Mesendoderm (in vitro differentiated cells): Measurements from ENCODE around the gene TYROBP. TPM values are rescaled to one million over a fixed set of nuclear protein-coding genes. Genes with fewer than 3 reads are reported as not detected.
"Not testable (repeated sequence)": the region's sequence is repeated elsewhere in the genome, so short reads cannot be mapped to it uniquely, and the experiment has no call there.

Source experiments
- DNase-seq: peaks from one replicate; pipeline ENCODE4 v3.0.0; 2013
- H2AK5ac ChIP-seq: 2 replicates; pipeline ENCODE4 v1.6.1; 2013; ENCODE audit warnings: low read length, inconsistent platforms
- H2BK120ac ChIP-seq: 2 replicates; pipeline ENCODE4 v1.6.1; 2013; ENCODE audit warnings: low read depth, mild to moderate bottlenecking, low read length, moderate library complexity, mixed read lengths
- H2BK15ac ChIP-seq: replicated peaks from 2 replicates; pipeline ENCODE4 v1.6.1; 2013; ENCODE audit warnings: low read depth, mild to moderate bottlenecking, moderate library complexity
- H2BK5ac ChIP-seq: 2 replicates; pipeline ENCODE4 v1.6.1; 2013; ENCODE audit warnings: low read length, inconsistent platforms
- H3K18ac ChIP-seq: 2 replicates; pipeline ENCODE4 v1.6.1; 2013; ENCODE audit warnings: mild to moderate bottlenecking, low read length, mixed read lengths
- H3K23ac ChIP-seq: one replicate; pipeline ENCODE4 v1.6.1; 2013; ENCODE audit warnings: low read length
- H3K27ac ChIP-seq: 2 replicates; pipeline ENCODE4 v1.5.1; 2013; ENCODE audit warnings: low read depth, mild to moderate bottlenecking, inconsistent platforms, low read length, moderate library complexity
- H3K27me3 ChIP-seq: 2 replicates; pipeline ENCODE4 v1.6.1; 2013; ENCODE audit warnings: low read length, control low read depth, mild to moderate bottlenecking, inconsistent platforms; ENCODE audit not compliant: insufficient read depth, poor library complexity
- H3K36me3 ChIP-seq: 2 replicates; pipeline ENCODE4 v1.6.1; 2013; ENCODE audit warnings: low read length, inconsistent platforms; ENCODE audit not compliant: control insufficient read depth, insufficient read depth
- H3K4ac ChIP-seq: one replicate; pipeline ENCODE4 v1.6.1; 2013; ENCODE audit warnings: low read depth, mild to moderate bottlenecking, low read length, moderate library complexity
- H3K4me1 ChIP-seq: 2 replicates; pipeline ENCODE4 v1.6.1; 2013; ENCODE audit warnings: low read depth, low read length, inconsistent platforms; ENCODE audit not compliant: control insufficient read depth
- H3K4me2 ChIP-seq: 2 replicates; pipeline ENCODE4 v1.6.1; 2013; ENCODE audit warnings: low read length
- H3K4me3 ChIP-seq: 2 replicates; pipeline ENCODE4 v1.5.1; 2013; ENCODE audit warnings: mild to moderate bottlenecking, low read length
- H3K56ac ChIP-seq: one replicate; pipeline ENCODE4 v1.6.1; 2013; ENCODE audit warnings: low read length
- H3K79me1 ChIP-seq: 2 replicates; pipeline ENCODE4 v1.6.1; 2013; ENCODE audit warnings: low read length, inconsistent platforms
- H3K79me2 ChIP-seq: 2 replicates; pipeline ENCODE4 v1.6.1; 2013; ENCODE audit warnings: mild to moderate bottlenecking, low read length; ENCODE audit not compliant: control insufficient read depth, insufficient read depth
- H3K9ac ChIP-seq: 2 replicates; pipeline ENCODE4 v1.6.1; 2013; ENCODE audit warnings: low read length, inconsistent platforms
- H4K5ac ChIP-seq: one replicate; pipeline ENCODE4 v1.6.1; 2013; ENCODE audit warnings: low read length
- H4K8ac ChIP-seq: one replicate; pipeline ENCODE4 v1.6.1; 2013; ENCODE audit warnings: low read depth, mild to moderate bottlenecking, control low read depth, low read length, moderate library complexity
- WGBS: extraction: QIAGEN DNeasy Blood & Tissue Kit; methylation state at CpG from one replicate; pipeline ENCODE4 v1.1.7; 2013; ENCODE audit warnings: low lambda C conversion rate, missing lambda C conversion rate; ENCODE audit not compliant: insufficient coverage; ENCODE audit errors: extremely low coverage; 5-methylcytosine and 5-hydroxymethylcytosine counted together
- polyA plus RNA-seq, 2 experiments: library from polyadenylated mRNA; stranded (reverse); fragments of 200-250 nt; gene quantifications; one replicate each; pipeline ENCODE4 v1.2.3, GENCODE V29; 2013

Gene TYROBP
- 0.34 TPM for polyA plus RNA-seq (2013, experiment 1 of 2)
- 0.29 TPM for polyA plus RNA-seq (2013, experiment 2 of 2)

- no peak for DNase-seq
- H3K18ac ChIP-seq = no peak within 1 kb of the TSS
- peak within 1 kb of the TSS; percentile 23 for H2BK5ac ChIP-seq
- peaks cover 2% of the 10 kb centered on the region for H3K4me1 ChIP-seq
- H3K27ac ChIP-seq = no peak within 1 kb of the TSS
- H2BK15ac ChIP-seq = no peak within 1 kb of the TSS
- no peak within 1 kb of the TSS for H4K5ac ChIP-seq
- no peaks in the 10 kb centered on the region for H3K79me1 ChIP-seq
- no peaks in the 10 kb centered on the region for H3K36me3 ChIP-seq
- H3K4me2 ChIP-seq = no peak within 1 kb of the TSS
- H3K23ac ChIP-seq = no peak within 1 kb of the TSS
- no peak within 1 kb of the TSS for H3K9ac ChIP-seq
- no peak within 1 kb of the TSS for H2AK5ac ChIP-seq
- no peak within 1 kb of the TSS for H3K4me3 ChIP-seq
- H2BK120ac ChIP-seq = no peak within 1 kb of the TSS
- peak within 1 kb of the TSS; percentile 39 for H3K56ac ChIP-seq
- WGBS = no CpG with 5 or more reads among the region's 9 CpGs
- H3K4ac ChIP-seq = no peak within 1 kb of the TSS
- H3K79me2 ChIP-seq = no peaks in the 10 kb centered on the region
- no peaks in the 10 kb centered on the region for H3K27me3 ChIP-seq
- no peak within 1 kb of the TSS for H4K8ac ChIP-seq
Measured at GRCh38 chr19:35908010-35908441, at the start of gene TYROBP. TSS of gene TYROBP (minus strand) at chr19:35908295. CDS start at chr19:35908228, 67 bp downstream.

GRCh38 chr19:35957411-35957810 lies 49.3 kb upstream of the TYROBP start:
- H2BK5ac ChIP-seq, H3K4me3 ChIP-seq, H3K18ac ChIP-seq, H3K9ac ChIP-seq, H4K8ac ChIP-seq, H3K27ac ChIP-seq, H3K4me2 ChIP-seq, H3K79me2 ChIP-seq, H2BK120ac ChIP-seq, H3K4me1 ChIP-seq, H3K56ac ChIP-seq, H2AK5ac ChIP-seq, H3K36me3 ChIP-seq, H3K23ac ChIP-seq, H2BK15ac ChIP-seq, DNase-seq, H4K5ac ChIP-seq, H3K4ac ChIP-seq, H3K79me1 ChIP-seq: not testable (repeated sequence)
- WGBS = no CpG with 5 or more reads among the region's 8 CpGs
- H3K27me3 ChIP-seq = peaks cover 21% of the 10 kb centered on the region

- Histone ChIP-seq H3K18ac (no peak overlapping the region), H3K4me3 (no peak overlapping the region), H3K9ac (no peak overlapping the region), H3K27ac (no peak overlapping the region), H3K23ac (no peak overlapping the region), H3K79me2 (no peaks in the 10 kb centered on the region), H3K79me1 (no peaks in the 10 kb centered on the region), H2AK5ac (no peak overlapping the region), H2BK120ac (no peak overlapping the region), H3K56ac (no peak overlapping the region), H3K4me1 (no peaks in the 10 kb centered on the region), H3K27me3 (peaks cover 21% of the 10 kb centered on the region), H4K8ac (no peak overlapping the region), H3K36me3 (no peaks in the 10 kb centered on the region), H2BK5ac (no peak overlapping the region), H4K5ac (no peak overlapping the region), H3K4ac (no peak overlapping the region), H2BK15ac (no peak overlapping the region), H3K4me2 (no peak overlapping the region)
- no CpG with 5 or more reads among the region's 6 CpGs for WGBS
- DNase-seq = no peak
Measured at GRCh38 chr19:35955881-35956634, 48.0 kb upstream of the TYROBP start.

- DNase-seq = no peak
- no CpG with 5 or more reads among the region's 2 CpGs for WGBS
- no peak overlapping the region for H4K5ac ChIP-seq
Measured at GRCh38 chr19:35949131-35949530, 41.0 kb upstream of the TYROBP start.

DNA sequence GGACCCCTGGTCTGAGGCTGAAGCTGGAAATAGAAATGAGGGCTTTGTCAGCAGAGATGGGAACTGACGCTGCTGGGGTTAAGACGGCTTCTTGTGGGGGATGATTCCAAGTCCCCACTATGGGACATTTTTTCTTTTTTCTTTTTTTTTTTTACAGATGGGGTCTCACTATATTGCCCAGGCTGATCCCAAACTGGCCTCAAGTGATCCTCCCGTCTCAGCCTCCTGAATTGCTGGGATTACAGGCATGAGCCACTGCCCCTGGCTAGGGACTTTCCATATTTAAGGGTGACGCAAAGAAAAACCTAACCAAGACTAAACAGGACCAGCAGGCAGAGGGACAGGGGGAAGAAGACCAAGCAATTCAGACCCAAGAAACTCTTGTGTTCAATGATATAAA lies 38.1 kb upstream of the TYROBP start:
- no peak overlapping the region for H2BK5ac ChIP-seq
- DNase-seq = no peak
- no CpG with 5 or more reads among the region's 4 CpGs for whole genome bisulfite sequencing

More at GRCh38 chr19:35949131-35949530, 41.0 kb upstream of the TYROBP start:
- no peaks in the 10 kb centered on the region for H3K27me3 ChIP-seq
- no peak overlapping the region for H3K4ac ChIP-seq
- no peak overlapping the region for H4K8ac ChIP-seq
- H3K56ac ChIP-seq = no peak overlapping the region
- no peaks in the 10 kb centered on the region for H3K36me3 ChIP-seq
- no peak overlapping the region for H2BK15ac ChIP-seq
- no peak overlapping the region for H2BK5ac ChIP-seq
- no peaks in the 10 kb centered on the region for H3K79me1 ChIP-seq
- no peaks in the 10 kb centered on the region for H3K4me1 ChIP-seq
- H3K23ac ChIP-seq = no peak overlapping the region
- H3K79me2 ChIP-seq = no peaks in the 10 kb centered on the region
- H3K4me2 ChIP-seq = no peak overlapping the region
- no peak overlapping the region for H3K18ac ChIP-seq
- no peak overlapping the region for H3K4me3 ChIP-seq
- no peak overlapping the region for H2AK5ac ChIP-seq
- H3K27ac ChIP-seq = no peak overlapping the region
- H2BK120ac ChIP-seq = no peak overlapping the region
- H3K9ac ChIP-seq = no peak overlapping the region

More for the DNA sequence above, 38.1 kb upstream of the TYROBP start:
- H3K27me3 ChIP-seq = no peaks in the 10 kb centered on the region
- no peaks in the 10 kb centered on the region for H3K79me1 ChIP-seq
- H2BK120ac ChIP-seq = no peak overlapping the region
- no peak overlapping the region for H3K9ac ChIP-seq
- no peak overlapping the region for H3K56ac ChIP-seq
- H3K4me1 ChIP-seq = no peaks in the 10 kb centered on the region
- H3K18ac ChIP-seq = no peak overlapping the region
- H3K4me3 ChIP-seq = no peak overlapping the region
- H3K23ac ChIP-seq = no peak overlapping the region
- H4K8ac ChIP-seq = no peak overlapping the region
- H3K4me2 ChIP-seq = no peak overlapping the region
- no peak overlapping the region for H4K5ac ChIP-seq
- no peak overlapping the region for H2BK15ac ChIP-seq
- H2AK5ac ChIP-seq = no peak overlapping the region
- H3K4ac ChIP-seq = no peak overlapping the region
- no peak overlapping the region for H3K27ac ChIP-seq
- H3K79me2 ChIP-seq = no peaks in the 10 kb centered on the region
- H3K36me3 ChIP-seq = no peaks in the 10 kb centered on the region
